Neural progenitor cell (in vitro differentiated cells): ENCODE results near the gene CNPY4. TPM values are rescaled to one million over a fixed set of nuclear protein-coding genes. Genes with fewer than 3 reads are reported as not detected.

ENCODE experiments used
- DNase-seq: peaks from one replicate; pipeline ENCODE4 v3.0.0-alpha.2; 2016; ENCODE audit warnings: low spot score
- H2AFZ ChIP-seq: fragments of 200-600 bp; sonication (generic); replicated peaks from 2 replicates; pipeline ENCODE4 v1.6.1; 2016; ENCODE audit warnings: antibody characterized with exemption
- H3F3A ChIP-seq: fragments of 200-600 bp; sonication (generic); 2 replicates; pipeline ENCODE4 v1.6.1; 2016; ENCODE audit warnings: antibody characterized with exemption, low read depth
- H3K27ac ChIP-seq: fragments of 200-600 bp; sonication (generic); 2 replicates; pipeline ENCODE4 v1.5.1; 2016; ENCODE audit warnings: mild to moderate bottlenecking
- H3K27me3 ChIP-seq: fragments of 200-600 bp; sonication (generic); 2 replicates; pipeline ENCODE4 v1.6.1; 2016; ENCODE audit warnings: mild to moderate bottlenecking, moderate library complexity
- H3K36me3 ChIP-seq: fragments of 200-600 bp; sonication (generic); 2 replicates; pipeline ENCODE4 v1.5.1; 2016
- H3K4me1 ChIP-seq: fragments of 200-600 bp; sonication (generic); 2 replicates; pipeline ENCODE4 v1.6.1; 2016; ENCODE audit warnings: mixed run types
- H3K4me2 ChIP-seq: fragments of 200-600 bp; sonication (generic); 2 replicates; pipeline ENCODE4 v1.6.1; 2016
- H3K4me3 ChIP-seq: fragments of 200-600 bp; sonication (generic); 2 replicates; pipeline ENCODE4 v1.5.1; 2016
- H3K79me2 ChIP-seq: fragments of 200-600 bp; sonication (generic); 2 replicates; pipeline ENCODE4 v1.6.1; 2016; ENCODE audit warnings: low read depth
- H3K9ac ChIP-seq: fragments of 200-600 bp; sonication (generic); 2 replicates; pipeline ENCODE4 v1.6.1; 2016
- H3K9me3 ChIP-seq: fragments of 200-600 bp; sonication (generic); 2 replicates; pipeline ENCODE4 v1.5.1; 2016; ENCODE audit warnings: low read depth
- H4K20me1 ChIP-seq: fragments of 200-600 bp; sonication (generic); 2 replicates; pipeline ENCODE4 v1.6.1; 2016; ENCODE audit warnings: low read depth
- H3K27ac Mint-ChIP-seq: 3 replicates; pipeline ENCODE4 v1.8.0; 2021; ENCODE audit warnings: mixed read lengths
- H3K27me3 Mint-ChIP-seq: 2 replicates; pipeline ENCODE4 v1.8.0; 2022; ENCODE audit warnings: low read depth, mild to moderate bottlenecking, inconsistent platforms, moderate library complexity, mixed read lengths; ENCODE audit not compliant: insufficient read depth
- H3K36me3 Mint-ChIP-seq: 3 replicates; pipeline ENCODE4 v1.8.0; 2021; ENCODE audit warnings: mixed read lengths
- H3K4me1 Mint-ChIP-seq: 3 replicates; pipeline ENCODE4 v1.8.0; 2021; ENCODE audit warnings: mixed read lengths
- H3K4me3 Mint-ChIP-seq: 3 replicates; pipeline ENCODE4 v1.8.0; 2021; ENCODE audit warnings: mild to moderate bottlenecking, moderate library complexity, mixed read lengths
- H3K9me3 Mint-ChIP-seq: 3 replicates; pipeline ENCODE4 v1.8.0; 2020; ENCODE audit warnings: mixed read lengths
- CTCF ChIP-seq: fragments of 200-600 bp; sonication (generic); IDR thresholded peaks from 2 replicates; pipeline ENCODE4 v1.5.1; 2017; ENCODE audit warnings: antibody characterized with exemption, mild to moderate bottlenecking
- EZH2 ChIP-seq: fragments of 200-600 bp; sonication (generic); IDR thresholded peaks from 2 replicates; pipeline ENCODE4 v1.6.1; 2017; ENCODE audit warnings: antibody characterized with exemption, mild to moderate bottlenecking, moderate library complexity
- EZH2phosphoT487 ChIP-seq: fragments of 200-600 bp; sonication (generic); IDR thresholded peaks from 2 replicates; pipeline ENCODE4 v1.6.1; 2017; ENCODE audit warnings: antibody characterized with exemption
- total RNA-seq: library from RNA; depleted of rRNA; stranded (reverse); fragments of >200 nt; gene quantifications from 2 replicates; pipeline ENCODE4 v1.2.3, GENCODE V29; 2015; ENCODE audit warnings: low replicate concordance

The CNPY4 gene
- total RNA-seq, 1 donor from 2014 or later: 25.8 TPM

- H3K4me1 ChIP-seq: peaks cover 36% of the 10 kb centered on the region
- no peaks in the 10 kb centered on the region for H3K9me3 ChIP-seq
- peaks cover 41% of the 10 kb centered on the region for H3K27me3 ChIP-seq
- peaks cover 43% of the 10 kb centered on the region for H3F3A ChIP-seq
- peaks cover 24% of the 10 kb centered on the region for H3K27me3 Mint-ChIP-seq
- no peaks in the 10 kb centered on the region for H3K79me2 ChIP-seq
- H3K9ac ChIP-seq: no peak overlapping the region
- H4K20me1 ChIP-seq: peaks cover 34% of the 10 kb centered on the region
- H3K27ac ChIP-seq: no peak overlapping the region
- TF ChIP-seq EZH2phosphoT487 (no peak), EZH2 (no peak), CTCF (no peak)
- DNase-seq: peak; percentile 59
- peaks cover 47% of the 10 kb centered on the region for H3K4me1 Mint-ChIP-seq
- no peaks in the 10 kb centered on the region for H3K9me3 Mint-ChIP-seq
- H3K4me2 ChIP-seq: peak overlapping the region; percentile 89
- peaks cover 3% of the 10 kb centered on the region for H3K36me3 Mint-ChIP-seq
- peak overlapping the region; percentile 80 for H3K4me3 Mint-ChIP-seq
- H3K36me3 ChIP-seq: no peaks in the 10 kb centered on the region
- H3K27ac Mint-ChIP-seq: no peak overlapping the region
- peak overlapping the region; percentile 49 for H3K4me3 ChIP-seq
- peak overlapping the region; percentile 78 for H2AFZ ChIP-seq
Observed at GRCh38 chr7:100167912-100168323, 48.5 kb downstream of the CNPY4 start.

GRCh38 chr7:100169147-100169850, 49.9 kb downstream of the CNPY4 start:
- Histone ChIP-seq H3K79me2 (no peaks in the 10 kb centered on the region), H3K4me3 (no peak overlapping the region), H3K9me3 (no peaks in the 10 kb centered on the region), H3F3A (peaks cover 44% of the 10 kb centered on the region), H3K27me3 (peaks cover 41% of the 10 kb centered on the region), H2AFZ (no peak overlapping the region), H3K9ac (no peak overlapping the region), H3K36me3 (no peaks in the 10 kb centered on the region), H3K27ac (no peak overlapping the region), H4K20me1 (peaks cover 44% of the 10 kb centered on the region), H3K4me1 (peaks cover 36% of the 10 kb centered on the region), H3K4me2 (no peak overlapping the region)
- TF ChIP-seq EZH2: no peak
- no peak for TF ChIP-seq EZH2phosphoT487
- no peak for TF ChIP-seq CTCF
- Mint-ChIP-seq H3K27ac (peak overlapping the region; percentile 35), H3K9me3 (no peaks in the 10 kb centered on the region), H3K4me1 (peaks cover 47% of the 10 kb centered on the region), H3K4me3 (peak overlapping the region; percentile 80), H3K36me3 (peaks cover 9% of the 10 kb centered on the region), H3K27me3 (peaks cover 19% of the 10 kb centered on the region)
- DNase-seq: no peak

- Histone ChIP-seq H3K9ac (no peak overlapping the region), H3K4me1 (peaks cover 36% of the 10 kb centered on the region), H3K9me3 (no peaks in the 10 kb centered on the region), H3K27ac (no peak overlapping the region), H4K20me1 (peaks cover 54% of the 10 kb centered on the region), H3K4me3 (peak overlapping the region; percentile 55), H3K36me3 (no peaks in the 10 kb centered on the region), H3K27me3 (peaks cover 41% of the 10 kb centered on the region), H3K79me2 (no peaks in the 10 kb centered on the region), H3F3A (peaks cover 44% of the 10 kb centered on the region), H2AFZ (no peak overlapping the region), H3K4me2 (peak overlapping the region; percentile 89)
- TF ChIP-seq EZH2 (no peak), EZH2phosphoT487 (no peak), CTCF (no peak)
- no peaks in the 10 kb centered on the region for H3K9me3 Mint-ChIP-seq
- peak overlapping the region; percentile 68 for H3K4me3 Mint-ChIP-seq
- peaks cover 16% of the 10 kb centered on the region for H3K36me3 Mint-ChIP-seq
- peaks cover 54% of the 10 kb centered on the region for H3K4me1 Mint-ChIP-seq
- H3K27me3 Mint-ChIP-seq: peaks cover 21% of the 10 kb centered on the region
- DNase-seq: no peak
- H3K27ac Mint-ChIP-seq: peak overlapping the region; percentile 8
Observed at GRCh38 chr7:100170101-100170897, 50.9 kb downstream of the CNPY4 start.
